Right ventricle myocardium inferior (tissue), 1 donor: Measurements from ENCODE around the gene TPP1. TPM values are rescaled to one million over a fixed set of nuclear protein-coding genes. Genes with fewer than 3 reads are reported as not detected.

Experiments
- ATAC-seq: fragments of 200-7000 bp; cut with Tn5 transposase; one replicate; pipeline ENCODE4 v1.9.1; 2020; ENCODE audit warnings: mild to moderate bottlenecking, moderate library complexity
- DNase-seq: peaks from one replicate; pipeline ENCODE4 v3.0.0; 2021; ENCODE audit errors: missing footprints
- intact Hi-C: fragments of 100-400 bp; cut with DNase I; formaldehyde crosslinking; loops from one replicate; pipeline ENCODE4 v1.11.0; 2022
- total RNA-seq: library from RNA; stranded (reverse); fragmentation: NEBNext Ultra II Directional; extraction: Animal tissue kit (Norgen Biotek cat#: 25700); gene quantifications from one replicate; pipeline ENCODE4 v1.2.1, GENCODE V29; 2021
- donor health status: DM: no; HTN: yes; CAD: no; lungs with severe emphysema.

TPP1 gene
- total RNA-seq, 1 donor from 2014 or later: 81.5 TPM

DNA sequence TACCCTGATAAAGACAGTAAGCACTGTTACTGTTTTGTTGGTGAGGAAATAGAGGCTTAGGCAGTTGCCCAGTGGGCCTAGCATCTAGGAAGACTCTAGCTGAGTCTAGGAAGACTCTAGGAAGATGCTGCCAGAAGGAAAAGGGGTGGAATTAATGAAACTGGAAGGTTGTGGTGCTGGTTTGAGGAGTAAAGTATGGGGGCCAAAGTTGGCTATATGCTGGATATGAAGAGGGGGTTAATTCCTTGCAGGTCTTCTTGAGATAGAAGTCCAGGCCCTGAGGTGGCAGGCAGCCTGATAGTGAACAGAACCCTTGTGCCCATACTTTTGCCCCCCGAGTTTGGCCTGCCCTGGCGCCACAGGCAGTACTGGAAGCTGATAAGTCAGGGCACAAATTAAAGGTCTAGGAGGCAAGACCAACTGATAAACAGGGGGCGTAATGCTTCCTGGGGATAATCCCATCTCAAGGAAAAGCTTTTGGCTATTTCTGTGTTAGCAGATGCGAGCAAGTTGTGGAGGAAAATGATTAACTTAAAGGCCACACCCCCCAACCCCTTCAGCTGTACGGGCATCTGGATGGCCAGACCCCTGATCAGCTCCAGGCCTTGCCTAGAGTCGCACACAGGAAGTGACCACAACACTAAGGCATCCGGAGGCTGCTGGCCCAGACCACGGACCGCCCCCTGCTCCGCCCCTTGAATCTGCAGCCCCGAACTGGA, 12.6 kb downstream of the TPP1 start:
- DNase-seq: peak; percentile 94
- peak; percentile 83 for ATAC-seq
- intact Hi-C loops: loop anchor here (10.0 kb wide), 1 partner anchor 222 kb away; no protein-coding TSS in a partner anchor

DNA sequence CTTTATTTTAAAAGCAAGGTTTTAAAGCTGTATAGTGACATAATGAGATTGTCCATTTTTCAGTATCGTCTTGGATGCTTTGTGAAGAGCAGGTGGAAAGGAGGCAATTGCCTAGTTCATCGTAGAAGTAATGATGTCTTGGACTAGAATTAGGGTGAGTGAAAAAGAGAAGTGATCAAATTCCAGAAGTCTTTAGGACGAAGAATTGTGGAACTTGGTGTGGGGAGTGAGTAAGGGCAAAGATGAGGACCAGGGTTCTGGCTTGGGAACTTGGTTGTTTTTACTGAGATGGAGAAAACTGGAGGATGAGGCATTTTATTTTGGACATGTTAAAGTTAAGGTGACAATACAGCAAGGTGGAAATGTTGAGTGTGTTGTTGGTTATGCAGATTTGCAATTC, 14.4 kb downstream of the TPP1 start:
- ATAC-seq (no peak), DNase-seq (no peak)
- intact Hi-C loops: loop anchor here (2.0 to 10.0 kb wide), 5 partner anchors 37 to 220 kb away; partner anchors contain the start of genes ARFIP2, MRPL17 and TIMM10B

- DNase-seq: peak; percentile 80
- intact Hi-C loops: loop anchor here (2.0 to 10.0 kb wide), 5 partner anchors 37 to 219 kb away; partner anchors contain the start of genes ARFIP2, MRPL17 and TIMM10B
- ATAC-seq: peak; percentile 62
These were observed 15.1 kb downstream of the TPP1 start for GRCh38 chr11:6604081-6604626.

- intact Hi-C loops: loop anchor here (2.0 to 10.0 kb wide), 5 partner anchors 36 to 219 kb away; partner anchors contain the start of genes ARFIP2, MRPL17 and TIMM10B
- peak; percentile 90 for ATAC-seq
- DNase-seq: peak; percentile 96
These were observed 15.7 kb downstream of the TPP1 start, which contains the start of the genes ILK and RRP8 for GRCh38 chr11:6603287-6604080. Gene ILK (plus strand): TSS chr11:6603774. CDS start chr11:6604272, 498 bp downstream. Gene RRP8 (minus strand): TSS chr11:6603616. CDS start chr11:6603502, 114 bp downstream.

DNA sequence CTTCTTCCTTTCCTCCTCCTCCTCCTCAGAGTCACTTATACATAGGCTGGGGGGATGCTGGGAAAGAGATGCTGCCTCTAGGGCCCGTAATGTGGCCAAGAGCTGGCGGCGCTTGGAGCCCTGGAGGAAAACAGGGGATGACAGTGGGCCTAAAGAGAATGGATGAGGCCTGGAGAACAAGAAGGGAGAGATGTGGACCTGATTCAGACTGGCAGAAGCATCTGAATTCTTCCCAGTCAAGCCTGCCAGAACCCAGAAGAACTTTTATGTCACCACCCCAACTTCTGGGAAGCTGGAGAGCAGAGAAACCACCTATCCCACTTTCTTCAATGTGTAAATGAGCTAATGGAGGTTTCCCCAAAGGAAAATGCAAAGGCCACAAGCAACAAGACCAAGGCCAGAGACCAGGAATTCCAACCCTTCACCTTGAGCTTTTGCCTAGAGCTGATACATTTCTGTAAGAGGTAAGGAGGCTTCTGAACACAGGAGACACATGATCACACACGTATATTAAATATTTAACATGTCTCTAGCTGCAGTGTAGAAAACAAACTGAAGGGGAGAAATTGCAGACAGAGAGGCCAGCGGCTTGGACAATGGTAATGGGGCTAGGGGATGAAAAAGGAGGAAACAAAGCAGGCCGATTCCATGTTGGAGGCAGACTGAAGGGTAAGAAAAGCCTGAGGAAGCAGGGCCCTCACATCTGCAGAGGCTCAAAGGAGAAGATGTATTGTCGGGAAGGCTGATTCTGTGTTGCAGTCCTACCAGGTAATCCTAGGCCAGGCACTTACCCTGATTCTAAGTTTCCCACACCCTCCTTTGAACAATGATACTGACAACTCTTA, 16.9 kb downstream of the TPP1 start:
- intact Hi-C loops: loop anchor here (5.0 to 10.0 kb wide), 4 partner anchors 35 to 218 kb away; partner anchors contain the start of genes ARFIP2 and TIMM10B
- ATAC-seq (no peak), DNase-seq (no peak)

DNA sequence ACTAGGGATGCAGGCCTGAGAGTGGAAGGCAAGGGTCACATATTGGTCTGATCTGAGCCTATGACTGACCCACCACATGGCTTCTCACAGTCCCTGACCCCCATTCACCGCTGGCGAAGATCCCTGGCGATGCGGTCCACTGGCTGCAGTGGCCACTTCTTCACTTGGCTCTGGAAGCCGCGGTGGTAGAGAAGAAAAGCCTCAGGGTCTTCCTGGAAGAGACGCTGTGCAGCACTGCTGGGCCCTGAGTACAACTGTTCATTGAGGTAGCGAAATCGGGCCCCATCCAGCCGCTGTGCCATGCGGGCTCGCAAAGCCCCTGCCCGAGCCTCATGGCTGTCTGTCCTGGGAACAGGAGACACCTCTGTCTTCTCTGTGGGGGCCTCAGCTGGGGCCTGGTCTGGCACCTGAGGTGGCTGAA, 18.2 kb downstream of the TPP1 start:
- DNase-seq (no peak), ATAC-seq (no peak)
- intact Hi-C loops: loop anchor here (5.0 to 10.0 kb wide), 4 partner anchors 34 to 216 kb away; partner anchors contain the start of genes ARFIP2 and TIMM10B

DNA sequence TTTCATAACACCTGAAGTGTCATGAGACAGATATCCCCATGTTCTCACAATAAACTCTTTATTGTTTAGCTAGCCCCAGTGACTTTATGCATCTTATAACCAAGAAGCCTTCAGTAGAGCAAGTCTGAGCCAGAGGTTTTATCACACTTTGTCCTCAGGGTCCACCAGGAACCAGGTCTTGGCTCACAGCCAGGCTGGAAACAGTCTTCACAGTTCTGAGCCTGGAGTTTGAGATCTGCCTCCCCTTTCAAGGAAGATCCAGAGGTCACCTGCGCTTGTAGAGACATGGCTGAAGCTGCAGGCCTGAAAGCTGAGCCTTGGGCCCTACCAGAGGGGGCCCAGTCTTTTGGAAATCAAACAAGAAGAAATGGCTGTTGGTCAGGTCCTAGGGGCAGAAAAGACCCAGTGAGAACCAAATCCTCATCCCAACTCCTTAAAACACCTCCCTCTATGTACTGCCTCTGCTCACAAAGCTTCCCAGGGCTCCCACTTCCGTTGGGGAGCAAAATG, 19.3 kb downstream of the TPP1 start:
- intact Hi-C loops: loop anchor here (5.0 to 10.0 kb wide), 4 partner anchors 33 to 215 kb away; partner anchors contain the start of genes ARFIP2 and TIMM10B
- no peak for ATAC-seq
- no peak for DNase-seq

- DNase-seq (no peak), ATAC-seq (no peak)
- intact Hi-C loops: no loop called here
These were observed 19.8 kb downstream of the TPP1 start for GRCh38 chr11:6599449-6599848.

DNA sequence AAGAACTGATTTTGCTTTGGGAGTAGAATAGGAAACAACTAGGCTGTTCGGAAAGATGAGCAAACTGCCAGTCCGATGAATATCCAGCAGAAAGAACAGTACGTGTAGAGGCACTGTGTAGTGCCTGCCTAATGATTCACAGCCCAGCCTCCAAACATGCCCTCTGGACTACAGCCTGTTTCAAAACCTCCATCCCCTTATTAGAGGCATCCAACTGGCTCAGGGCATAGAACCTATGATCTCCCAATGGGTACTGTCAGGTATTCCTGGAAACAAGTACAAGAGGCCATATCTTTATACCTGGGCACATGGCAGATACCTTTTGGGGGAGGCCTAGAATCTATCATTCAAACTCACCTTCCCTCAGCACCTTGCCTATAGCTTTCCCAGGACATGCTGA, 20.7 kb downstream of the TPP1 start:
- no peak for ATAC-seq
- intact Hi-C loops: no loop called here
- no peak for DNase-seq

GRCh38 chr11:6596239-6596877, 22.9 kb downstream of the TPP1 start:
- intact Hi-C loops: no loop called here

DNA sequence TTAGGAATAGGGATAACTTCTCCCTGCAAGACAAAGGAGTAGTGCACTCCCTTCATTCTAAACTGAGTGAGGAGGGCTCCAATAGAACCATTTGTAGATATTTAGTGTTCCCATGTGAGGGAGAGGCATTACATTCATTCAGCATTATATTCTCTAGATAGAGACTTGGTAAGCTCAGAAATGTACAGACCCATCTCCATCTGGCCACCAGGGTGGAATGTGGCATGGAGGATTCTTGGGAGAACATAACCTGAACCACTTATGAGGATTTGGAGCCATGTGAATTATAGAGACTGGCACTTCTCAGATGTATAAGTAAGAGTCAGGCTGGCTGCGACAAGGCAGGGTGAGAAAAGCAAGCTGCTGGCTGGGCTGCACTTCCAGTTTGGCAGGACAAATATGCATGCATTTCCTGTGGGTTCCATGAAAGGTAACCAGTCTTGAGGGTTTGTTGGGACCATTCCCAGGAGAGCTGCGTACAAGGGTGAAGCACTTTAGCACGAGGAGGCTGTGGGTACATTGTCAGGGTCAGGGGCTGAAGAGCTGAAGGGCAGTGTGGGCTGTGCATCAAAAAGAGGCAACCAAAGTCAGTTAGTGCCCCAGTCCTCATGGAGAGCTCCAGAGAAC, 25.0 kb downstream of the TPP1 start:
- intact Hi-C loops: no loop called here
- ATAC-seq: peak; percentile 32
- DNase-seq: no peak

More at GRCh38 chr11:6596239-6596877, 22.9 kb downstream of the TPP1 start:
- DNase-seq: no peak
- peak; percentile 74 for ATAC-seq

DNA sequence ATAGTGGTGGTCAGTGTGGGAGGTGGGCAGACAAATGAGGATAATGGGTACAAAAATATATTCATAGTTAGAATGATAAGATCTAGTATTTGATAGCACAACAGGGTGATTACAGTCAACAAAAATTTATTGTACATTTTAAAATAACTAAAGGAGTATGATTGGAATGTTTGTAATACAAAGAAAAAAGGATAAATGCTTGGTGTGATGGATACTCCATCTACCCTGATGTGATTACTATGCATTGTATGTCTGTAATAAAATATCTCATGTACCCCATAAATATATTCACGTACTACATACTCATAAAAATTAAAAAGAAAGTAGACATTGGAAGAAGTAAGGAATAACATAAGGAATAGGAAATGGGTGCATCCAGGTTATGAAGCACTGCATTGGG, 31.2 kb downstream of the TPP1 start:
- intact Hi-C loops: no loop called here
- ATAC-seq: no peak

DNA sequence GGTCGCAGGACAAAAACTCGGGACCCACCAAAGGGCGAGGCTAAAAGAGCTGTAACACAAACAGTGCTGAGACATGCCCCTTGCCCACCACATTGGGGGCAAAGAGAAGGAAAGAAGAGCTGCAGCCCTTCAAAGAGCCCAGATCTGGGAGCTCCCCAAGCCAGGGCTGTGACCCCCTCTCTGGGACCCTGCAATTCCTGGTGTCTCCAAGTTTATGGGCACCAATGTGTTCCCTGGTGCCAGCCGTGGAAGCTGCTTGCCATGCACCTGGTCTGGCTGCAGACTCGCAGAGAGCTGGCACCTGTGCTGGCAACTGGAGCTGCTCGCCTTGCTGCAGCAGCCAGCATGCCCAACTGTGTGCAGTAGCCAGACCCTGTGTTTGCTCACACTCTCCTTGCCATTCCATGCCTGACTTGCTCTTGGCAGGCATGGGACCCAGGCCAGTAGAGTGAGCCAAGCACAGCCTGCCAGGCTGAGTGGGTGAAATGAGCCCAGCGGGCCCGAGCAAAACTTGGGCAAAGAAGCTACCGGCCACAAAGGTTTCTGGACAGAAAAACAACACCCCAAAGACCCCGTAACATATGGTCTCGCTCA, 31.8 kb downstream of the TPP1 start:
- ATAC-seq (peak; percentile 91), DNase-seq (no peak)
- intact Hi-C loops: no loop called here

More for the DNA sequence above, 31.2 kb downstream of the TPP1 start:
- no peak for DNase-seq

GRCh38 chr11:6586434-6587359, 32.5 kb downstream of the TPP1 start:
- ATAC-seq (peak; percentile 85), DNase-seq (peak; percentile 82)
- intact Hi-C loops: no loop called here

- DNase-seq (no peak), ATAC-seq (no peak)
- intact Hi-C loops: no loop called here
These were observed 34.7 kb downstream of the TPP1 start for GRCh38 chr11:6584528-6584927.

DNA sequence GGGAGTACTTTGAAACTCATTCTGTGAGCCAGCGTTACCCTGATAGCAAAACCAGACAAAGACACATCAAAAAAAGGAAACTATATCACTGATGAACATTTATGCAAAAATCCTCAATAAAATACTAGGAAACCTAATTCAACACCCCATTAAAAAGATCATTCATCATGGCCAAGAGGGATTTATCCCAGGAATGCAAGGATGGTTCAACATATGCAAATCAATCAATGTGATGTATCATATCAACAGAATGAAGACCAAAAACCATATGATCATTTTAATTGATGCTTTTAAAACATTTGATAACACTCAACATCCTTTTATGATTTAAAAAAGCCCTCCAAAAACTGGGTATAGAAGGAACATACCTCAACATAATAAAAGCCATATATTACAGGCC, 35.6 kb downstream of the TPP1 start:
- intact Hi-C loops: no loop called here
- DNase-seq: no peak
- ATAC-seq: no peak
